ENCODE results near the gene ZNF451.
"Not testable (repeated sequence)": the region's sequence is repeated elsewhere in the genome, so short reads cannot be mapped to it uniquely, and the experiment has no call there.

DNA sequence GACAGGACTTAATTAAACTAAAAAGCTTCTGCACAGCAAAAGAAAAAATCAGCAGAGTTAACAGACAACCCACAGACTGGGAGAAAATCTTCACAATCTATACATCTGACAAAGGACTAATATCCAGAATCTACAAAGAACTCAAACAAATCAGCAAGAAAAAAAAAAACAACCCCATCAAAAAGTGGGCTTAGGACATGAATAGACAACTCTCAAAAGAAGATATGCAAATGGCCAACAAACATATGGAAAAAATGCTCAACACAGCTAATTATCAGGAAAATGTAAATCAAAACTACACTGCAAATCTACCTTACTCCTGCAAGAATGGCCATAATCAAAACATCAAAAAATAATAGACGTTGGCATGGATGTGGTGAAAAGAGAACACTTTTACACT lies 45.9 kb upstream of the ZNF451 start:
- not testable (repeated sequence) for TF ChIP-seq GABPA, POLR2AphosphoS5 (IDR thresholded peaks at IDR 0.05; ENCODE audit: low read depth)
- TF ChIP-seq, protein P1, sequence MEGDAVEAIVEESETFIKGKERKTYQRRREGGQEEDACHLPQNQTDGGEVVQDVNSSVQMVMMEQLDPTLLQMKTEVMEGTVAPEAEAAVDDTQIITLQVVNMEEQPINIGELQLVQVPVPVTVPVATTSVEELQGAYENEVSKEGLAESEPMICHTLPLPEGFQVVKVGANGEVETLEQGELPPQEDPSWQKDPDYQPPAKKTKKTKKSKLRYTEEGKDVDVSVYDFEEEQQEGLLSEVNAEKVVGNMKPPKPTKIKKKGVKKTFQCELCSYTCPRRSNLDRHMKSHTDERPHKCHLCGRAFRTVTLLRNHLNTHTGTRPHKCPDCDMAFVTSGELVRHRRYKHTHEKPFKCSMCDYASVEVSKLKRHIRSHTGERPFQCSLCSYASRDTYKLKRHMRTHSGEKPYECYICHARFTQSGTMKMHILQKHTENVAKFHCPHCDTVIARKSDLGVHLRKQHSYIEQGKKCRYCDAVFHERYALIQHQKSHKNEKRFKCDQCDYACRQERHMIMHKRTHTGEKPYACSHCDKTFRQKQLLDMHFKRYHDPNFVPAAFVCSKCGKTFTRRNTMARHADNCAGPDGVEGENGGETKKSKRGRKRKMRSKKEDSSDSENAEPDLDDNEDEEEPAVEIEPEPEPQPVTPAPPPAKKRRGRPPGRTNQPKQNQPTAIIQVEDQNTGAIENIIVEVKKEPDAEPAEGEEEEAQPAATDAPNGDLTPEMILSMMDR (IDR thresholded peaks at IDR 0.05; ENCODE audit: insufficient read depth, low read length): not testable (repeated sequence)

Measured in HL-60 (cell line).